Measurements from ENCODE around the gene OR5AN1. TPM values are rescaled to one million over a fixed set of nuclear protein-coding genes. Genes with fewer than 3 reads are reported as not detected.
"Not testable (repeated sequence)": the region's sequence is repeated elsewhere in the genome, so short reads cannot be mapped to it uniquely, and the experiment has no call there.

The OR5AN1 gene
- total RNA-seq, 1 donor from 2014 or later, result not detected

GRCh38 chr11:59336931-59337330 is 21.8 kb upstream of the OR5AN1 start:
- no peaks in the 10 kb centered on the region for H3K27me3 Mint-ChIP-seq (ENCODE audit: low read depth, unreplicated experiment)
- no peak overlapping the region for H3K4me2 ChIP-seq (ENCODE audit: low read length)
- H3K9me3 ChIP-seq (ENCODE audit: insufficient read depth, low read depth, low read length), result no peaks in the 10 kb centered on the region
- no peaks in the 10 kb centered on the region for H3K9me3 Mint-ChIP-seq (ENCODE audit: unreplicated experiment)
- no peak overlapping the region for H3K27ac ChIP-seq (ENCODE audit: low read depth, low read length)
- no peak for DNase-seq (ENCODE audit: low read depth)
- TF ChIP-seq CTCF (IDR thresholded peaks at IDR 0.05; ENCODE audit: insufficient read depth, low read depth, low read length) (no peak), EZH2 (IDR thresholded peaks at IDR 0.05; ENCODE audit: insufficient read depth, low read length) (no peak)
- H4K20me1 ChIP-seq (ENCODE audit: insufficient read depth, low read length), result no peaks in the 10 kb centered on the region
- H2AFZ ChIP-seq (ENCODE audit: low read depth, low read length), result no peak overlapping the region
- H3K4me3 ChIP-seq (ENCODE audit: insufficient read depth, low read depth, low read length), result no peak overlapping the region
- no peaks in the 10 kb centered on the region for H3K27me3 ChIP-seq (ENCODE audit: insufficient read depth, low read length)
- FAIRE-seq, result no peak
- no peaks in the 10 kb centered on the region for H3K4me1 ChIP-seq (ENCODE audit: insufficient read depth, low read length)
- no peak overlapping the region for H3K4me3 Mint-ChIP-seq (ENCODE audit: unreplicated experiment)
- H3K36me3 Mint-ChIP-seq (ENCODE audit: low read depth, unreplicated experiment), result no peaks in the 10 kb centered on the region
- H3K27ac Mint-ChIP-seq (ENCODE audit: unreplicated experiment), result no peak overlapping the region
- H3K9ac ChIP-seq (ENCODE audit: low read length), result no peak overlapping the region
- H3K36me3 ChIP-seq (ENCODE audit: insufficient read depth, low read length), result no peaks in the 10 kb centered on the region
- H3K79me2 ChIP-seq (ENCODE audit: insufficient read depth, low read length), result no peaks in the 10 kb centered on the region
- no peaks in the 10 kb centered on the region for H3K4me1 Mint-ChIP-seq (ENCODE audit: low read depth, unreplicated experiment)

GRCh38 chr11:59349657-59350056 is 9.0 kb upstream of the OR5AN1 start:
- H3K4me1 ChIP-seq (ENCODE audit: insufficient read depth, low read length); H3K9me3 ChIP-seq (ENCODE audit: insufficient read depth, low read depth, low read length); DNase-seq (ENCODE audit: low read depth); H3K9ac ChIP-seq (ENCODE audit: low read length); H3K36me3 Mint-ChIP-seq (ENCODE audit: low read depth, unreplicated experiment); H2AFZ ChIP-seq (ENCODE audit: low read depth, low read length); H3K4me2 ChIP-seq (ENCODE audit: low read length); H3K36me3 ChIP-seq (ENCODE audit: insufficient read depth, low read length); H3K4me1 Mint-ChIP-seq (ENCODE audit: low read depth, unreplicated experiment); H3K79me2 ChIP-seq (ENCODE audit: insufficient read depth, low read length); H4K20me1 ChIP-seq (ENCODE audit: insufficient read depth, low read length); H3K27ac Mint-ChIP-seq (ENCODE audit: unreplicated experiment); H3K27ac ChIP-seq (ENCODE audit: low read depth, low read length); FAIRE-seq; H3K27me3 ChIP-seq (ENCODE audit: insufficient read depth, low read length); H3K4me3 ChIP-seq (ENCODE audit: insufficient read depth, low read depth, low read length); H3K4me3 Mint-ChIP-seq (ENCODE audit: unreplicated experiment): not testable (repeated sequence)
- H3K27me3 Mint-ChIP-seq (ENCODE audit: low read depth, unreplicated experiment), result peaks cover 14% of the 10 kb centered on the region
- peaks cover 15% of the 10 kb centered on the region for H3K9me3 Mint-ChIP-seq (ENCODE audit: unreplicated experiment)

- TF ChIP-seq CTCF (IDR thresholded peaks at IDR 0.05; ENCODE audit: insufficient read depth, low read depth, low read length) (no peak), EZH2 (IDR thresholded peaks at IDR 0.05; ENCODE audit: insufficient read depth, low read length) (no peak)
- Mint-ChIP-seq H3K36me3 (ENCODE audit: low read depth, unreplicated experiment) (no peaks in the 10 kb centered on the region), H3K4me3 (ENCODE audit: unreplicated experiment) (no peak overlapping the region), H3K4me1 (ENCODE audit: low read depth, unreplicated experiment) (no peaks in the 10 kb centered on the region), H3K27ac (ENCODE audit: unreplicated experiment) (no peak overlapping the region), H3K9me3 (ENCODE audit: unreplicated experiment) (peaks cover 8% of the 10 kb centered on the region), H3K27me3 (ENCODE audit: low read depth, unreplicated experiment) (peaks cover 5% of the 10 kb centered on the region)
- no peak overlapping the region for H3K9ac ChIP-seq (ENCODE audit: low read length)
- no peak overlapping the region for H3K27ac ChIP-seq (ENCODE audit: low read depth, low read length)
- H3K4me3 ChIP-seq (ENCODE audit: insufficient read depth, low read depth, low read length), result no peak overlapping the region
- H3K36me3 ChIP-seq (ENCODE audit: insufficient read depth, low read length), result no peaks in the 10 kb centered on the region
- H3K27me3 ChIP-seq (ENCODE audit: insufficient read depth, low read length), result no peaks in the 10 kb centered on the region
- no peaks in the 10 kb centered on the region for H4K20me1 ChIP-seq (ENCODE audit: insufficient read depth, low read length)
- no peak overlapping the region for H2AFZ ChIP-seq (ENCODE audit: low read depth, low read length)
- H3K79me2 ChIP-seq (ENCODE audit: insufficient read depth, low read length), result no peaks in the 10 kb centered on the region
- H3K4me1 ChIP-seq (ENCODE audit: insufficient read depth, low read length), result no peaks in the 10 kb centered on the region
- H3K9me3 ChIP-seq (ENCODE audit: insufficient read depth, low read depth, low read length), result peaks cover 9% of the 10 kb centered on the region
- FAIRE-seq (no peak), DNase-seq (ENCODE audit: low read depth) (no peak)
- no peak overlapping the region for H3K4me2 ChIP-seq (ENCODE audit: low read length)
These were observed 3.5 kb upstream of the OR5AN1 start for GRCh38 chr11:59355226-59355625.
